HG03342 (cell line): ENCODE data around the gene DNHD1.
A peak's percentile ranks its signal among the peaks of the same experiment; 100 is the strongest.

ENCODE experiments used
- ATAC-seq: cut with Tn5 transposase; IDR thresholded peaks from one replicate; pipeline ENCODE4 v1.9.1; 2021; ENCODE audit warnings: mild to moderate bottlenecking, moderate library complexity; ENCODE audit not compliant: unreplicated experiment

Gene DNHD1

GRCh38 chr11:6530848-6531247, 33.8 kb downstream of the DNHD1 start:
- no peak for ATAC-seq

GRCh38 chr11:6531267-6531752, 34.2 kb downstream of the DNHD1 start:
- ATAC-seq, result peak; percentile 70

- ATAC-seq, result no peak
Observed at GRCh38 chr11:6538456-6538855, 41.4 kb downstream of the DNHD1 start.

GRCh38 chr11:6538945-6539344, 41.9 kb downstream of the DNHD1 start:
- ATAC-seq, result no peak

GRCh38 chr11:6539748-6540268, 42.7 kb downstream of the DNHD1 start:
- ATAC-seq, result no peak

- ATAC-seq, result no peak
Observed at GRCh38 chr11:6541356-6541755, 44.3 kb downstream of the DNHD1 start.

GRCh38 chr11:6542727-6543126, 45.6 kb downstream of the DNHD1 start:
- ATAC-seq, result no peak

- no peak for ATAC-seq
Observed at GRCh38 chr11:6544921-6545850, 48.1 kb downstream of the DNHD1 start.

- ATAC-seq, result no peak
Observed at GRCh38 chr11:6545917-6546605, 49.0 kb downstream of the DNHD1 start.

GRCh38 chr11:6546735-6547134, 49.7 kb downstream of the DNHD1 start:
- no peak for ATAC-seq

GRCh38 chr11:6547177-6547576, 50.1 kb downstream of the DNHD1 start:
- ATAC-seq, result no peak

GRCh38 chr11:6548121-6548520, 51.0 kb downstream of the DNHD1 start:
- ATAC-seq, result no peak

- ATAC-seq, result no peak
Observed at GRCh38 chr11:6548641-6549040, 51.6 kb downstream of the DNHD1 start.

- no peak for ATAC-seq
Observed at GRCh38 chr11:6553634-6554033, 56.6 kb downstream of the DNHD1 start.

GRCh38 chr11:6554828-6555706, 58.0 kb downstream of the DNHD1 start:
- no peak for ATAC-seq

- ATAC-seq, result no peak
Observed at GRCh38 chr11:6556139-6556949, 59.3 kb downstream of the DNHD1 start.

GRCh38 chr11:6557063-6557462, 60.0 kb downstream of the DNHD1 start:
- ATAC-seq, result no peak

- ATAC-seq, result no peak
Observed at GRCh38 chr11:6557761-6558674, 60.9 kb downstream of the DNHD1 start.

GRCh38 chr11:6559369-6559768, 62.3 kb downstream of the DNHD1 start:
- no peak for ATAC-seq
